HEK293T (cell line): ENCODE results near the gene CC2D1A.

Experiments used
- BHLHE40 ChIP-seq: fragments of 450-650 bp; IDR thresholded peaks from 2 replicates; pipeline ENCODE4 v1.6.1; 2016; ENCODE audit warnings: mild to moderate bottlenecking, moderate library complexity, borderline replicate concordance
- CTBP1 ChIP-seq: fragments of 450-650 bp; IDR thresholded peaks from 2 replicates; pipeline ENCODE4 v1.6.1; 2016; ENCODE audit warnings: borderline replicate concordance
- ELF4 ChIP-seq: fragments of 450-650 bp; IDR thresholded peaks from 2 replicates; pipeline ENCODE4 v1.6.1; 2017; ENCODE audit warnings: antibody characterized with exemption
- FOXA1 ChIP-seq: fragments of 450-650 bp; IDR thresholded peaks from 2 replicates; pipeline ENCODE4 v1.6.1; 2016; ENCODE audit warnings: mild to moderate bottlenecking
- FOXK2 ChIP-seq: fragments of 450-650 bp; IDR thresholded peaks from 2 replicates; pipeline ENCODE4 v1.6.1; 2016; ENCODE audit warnings: mild to moderate bottlenecking
- FOXM1 ChIP-seq: fragments of 450-650 bp; IDR thresholded peaks from 2 replicates; pipeline ENCODE4 v1.6.1; 2017; ENCODE audit warnings: mild to moderate bottlenecking, borderline replicate concordance
- L3MBTL2 ChIP-seq: fragments of 450-650 bp; conservative IDR thresholded peaks from 2 replicates; pipeline ENCODE4 v1.6.1; 2016; ENCODE audit warnings: mild to moderate bottlenecking
- LEF1 ChIP-seq: fragments of 450-650 bp; IDR thresholded peaks from 2 replicates; pipeline ENCODE4 v1.6.1; 2017; ENCODE audit warnings: mild to moderate bottlenecking, borderline replicate concordance
- NFRKB ChIP-seq: fragments of 450-650 bp; IDR thresholded peaks from 2 replicates; pipeline ENCODE4 v1.6.1; 2016; ENCODE audit warnings: mild to moderate bottlenecking, moderate library complexity
- SP1 ChIP-seq: fragments of 450-650 bp; IDR thresholded peaks from 2 replicates; pipeline ENCODE4 v1.6.1; 2017
- SUZ12 ChIP-seq: fragments of 450-650 bp; IDR thresholded peaks from 2 replicates; pipeline ENCODE4 v1.6.1; 2016; ENCODE audit warnings: mild to moderate bottlenecking
- TARDBP ChIP-seq: fragments of 450-650 bp; IDR thresholded peaks from 2 replicates; pipeline ENCODE4 v1.6.1; 2016
- ZNF384 ChIP-seq: fragments of 450-650 bp; IDR thresholded peaks from 2 replicates; pipeline ENCODE4 v1.6.1; 2016
- TF ChIP-seq, protein P1 (sequence below): fragments of 450-650 bp; IDR thresholded peaks from 2 replicates; pipeline ENCODE4 v1.6.1; 2016

DNA sequence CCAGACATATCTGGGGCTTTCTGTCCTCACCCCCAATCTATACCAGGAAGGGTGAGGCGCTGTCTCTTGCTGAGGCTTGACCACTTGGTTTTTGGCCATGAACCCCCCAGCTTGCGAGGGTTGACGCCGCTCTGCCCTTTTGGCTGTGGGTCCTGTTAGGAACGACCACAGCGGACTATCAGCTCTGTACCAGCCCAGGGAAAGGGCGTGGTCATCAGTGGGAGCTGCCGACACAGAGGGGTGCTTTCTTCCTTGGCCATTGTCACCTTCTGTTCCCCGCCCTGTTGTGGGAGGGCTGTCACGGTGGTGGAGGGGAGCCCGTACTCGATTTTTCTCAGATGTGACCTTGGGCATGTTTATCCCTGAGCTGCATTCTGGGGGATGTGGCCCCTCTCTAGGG, 52.0 kb downstream of the CC2D1A start:
- TF ChIP-seq FOXM1 (no peak), FOXA1 (no peak), FOXK2 (no peak), NFRKB (no peak), CTBP1 (no peak), SP1 (no peak), LEF1 (no peak), ELF4 (no peak), ZNF384 (no peak), TARDBP (no peak), SUZ12 (no peak), L3MBTL2 (no peak), BHLHE40 (no peak)
- TF ChIP-seq, protein P1, sequence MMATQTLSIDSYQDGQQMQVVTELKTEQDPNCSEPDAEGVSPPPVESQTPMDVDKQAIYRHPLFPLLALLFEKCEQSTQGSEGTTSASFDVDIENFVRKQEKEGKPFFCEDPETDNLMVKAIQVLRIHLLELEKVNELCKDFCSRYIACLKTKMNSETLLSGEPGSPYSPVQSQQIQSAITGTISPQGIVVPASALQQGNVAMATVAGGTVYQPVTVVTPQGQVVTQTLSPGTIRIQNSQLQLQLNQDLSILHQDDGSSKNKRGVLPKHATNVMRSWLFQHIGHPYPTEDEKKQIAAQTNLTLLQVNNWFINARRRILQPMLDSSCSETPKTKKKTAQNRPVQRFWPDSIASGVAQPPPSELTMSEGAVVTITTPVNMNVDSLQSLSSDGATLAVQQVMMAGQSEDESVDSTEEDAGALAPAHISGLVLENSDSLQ: no peak
